ENCODE results near the gene APBB1IP.

DNA sequence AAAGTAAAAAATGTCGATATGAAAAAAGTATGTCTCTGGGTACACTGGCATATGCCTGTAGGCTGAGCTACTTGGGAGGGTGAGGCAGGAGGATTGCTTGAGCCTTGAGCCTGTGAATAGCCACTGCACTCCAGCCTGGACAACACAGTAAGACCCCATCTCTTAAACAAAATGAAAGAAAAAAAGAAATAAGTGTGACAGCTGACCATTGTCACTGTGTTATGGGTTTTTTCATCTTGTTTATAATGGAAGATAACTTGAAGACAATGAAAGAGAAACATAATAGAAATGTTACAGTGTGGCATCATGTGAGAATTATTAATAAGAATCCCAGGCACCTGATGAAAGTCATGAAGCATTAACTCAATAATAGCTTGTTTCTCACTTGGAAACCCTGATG is 75.0 kb downstream of the APBB1IP start:
- TF ChIP-seq CTCF (conservative IDR thresholded peaks at IDR 0.05; ENCODE audit: low read depth, low read length) (no peak), EZH2 (IDR thresholded peaks at IDR 0.05; ENCODE audit: low read length, unreplicated experiment) (no peak)

Data from PC-3 (cell line).